ENCODE measurements around the gene HTT. TPM values are rescaled to one million over a fixed set of nuclear protein-coding genes. Genes with fewer than 3 reads are reported as not detected.

HTT gene
- polyA plus RNA-seq, 1 donor (not counting 4 experiments of a cell fraction or from before 2014, with no cell fraction given), result 16.2 TPM

- Histone ChIP-seq H3K9me1 (ENCODE audit: control insufficient read depth, extremely low read depth, insufficient read depth, low read length) (no peaks in the 10 kb centered on the region), H3K4me2 (ENCODE audit: control insufficient read depth, extremely low read depth, insufficient read depth, low read depth, low read length) (no peak overlapping the region), H3K27ac (ENCODE audit: control insufficient read depth, insufficient read depth, low read length) (no peak overlapping the region), H3K27me3 (ENCODE audit: control insufficient read depth, extremely low read depth, insufficient read depth, low read length) (peaks cover 4% of the 10 kb centered on the region), H3K79me2 (ENCODE audit: control insufficient read depth, insufficient read depth, low read length) (no peaks in the 10 kb centered on the region), H3K9me3 (ENCODE audit: control insufficient read depth, low read depth, low read length) (no peaks in the 10 kb centered on the region), H3K36me3 (ENCODE audit: control insufficient read depth in 2 of 2, extremely low read depth in 1 of 2, insufficient read depth in 2 of 2, low read length in 2 of 2) (no peaks in the 10 kb centered on the region), H3K4me1 (ENCODE audit: control insufficient read depth, extremely low read depth, insufficient read depth, low read length) (no peaks in the 10 kb centered on the region), H4K20me1 (ENCODE audit: control insufficient read depth, extremely low read depth, insufficient read depth, low read length) (no peaks in the 10 kb centered on the region), H3K4me3 (ENCODE audit: control insufficient read depth in 2 of 3, extremely low read depth in 1 of 3, insufficient read depth in 2 of 3, low read depth in 1 of 3, low read length in 3 of 3) (no peak overlapping the region), H3K9ac (ENCODE audit: control insufficient read depth, extremely low read depth, insufficient read depth, low read length) (no peak overlapping the region), H2AFZ (ENCODE audit: control insufficient read depth, low read length) (no peak overlapping the region)
- DNase-seq (ENCODE audit: low read depth, low spot score), result no peak
- dilution Hi-C loops (cut with MboI; ENCODE audit: extremely low pct_ligation_motif_present, low sequenced_read_pairs), result no loop called here
- TF ChIP-seq EZH2 (IDR thresholded peaks at IDR 0.05; ENCODE audit: low read length), result no peak
- FAIRE-seq, result no peak
Measured at GRCh38 chr4:3030566-3031356, 43.7 kb upstream of the HTT start.

GRCh38 chr4:3031357-3032082, 43.0 kb upstream of the HTT start:
- Histone ChIP-seq H3K4me3 (ENCODE audit: control insufficient read depth in 2 of 3, extremely low read depth in 1 of 3, insufficient read depth in 2 of 3, low read depth in 1 of 3, low read length in 3 of 3) (no peak overlapping the region), H3K9ac (ENCODE audit: control insufficient read depth, extremely low read depth, insufficient read depth, low read length) (no peak overlapping the region), H3K27ac (ENCODE audit: control insufficient read depth, insufficient read depth, low read length) (no peak overlapping the region), H3K4me1 (ENCODE audit: control insufficient read depth, extremely low read depth, insufficient read depth, low read length) (no peaks in the 10 kb centered on the region), H3K4me2 (ENCODE audit: control insufficient read depth, extremely low read depth, insufficient read depth, low read depth, low read length) (no peak overlapping the region), H3K27me3 (ENCODE audit: control insufficient read depth, extremely low read depth, insufficient read depth, low read length) (peaks cover 10% of the 10 kb centered on the region), H3K79me2 (ENCODE audit: control insufficient read depth, insufficient read depth, low read length) (no peaks in the 10 kb centered on the region), H3K9me1 (ENCODE audit: control insufficient read depth, extremely low read depth, insufficient read depth, low read length) (no peaks in the 10 kb centered on the region), H3K9me3 (ENCODE audit: control insufficient read depth, low read depth, low read length) (no peaks in the 10 kb centered on the region), H2AFZ (ENCODE audit: control insufficient read depth, low read length) (no peak overlapping the region), H4K20me1 (ENCODE audit: control insufficient read depth, extremely low read depth, insufficient read depth, low read length) (no peaks in the 10 kb centered on the region), H3K36me3 (ENCODE audit: control insufficient read depth in 2 of 2, extremely low read depth in 1 of 2, insufficient read depth in 2 of 2, low read length in 2 of 2) (no peaks in the 10 kb centered on the region)
- FAIRE-seq (no peak), DNase-seq (ENCODE audit: low read depth, low spot score) (no peak)
- dilution Hi-C loops (cut with MboI; ENCODE audit: extremely low pct_ligation_motif_present, low sequenced_read_pairs), result no loop called here
- TF ChIP-seq EZH2 (IDR thresholded peaks at IDR 0.05; ENCODE audit: low read length), result no peak
- no peak for TF ChIP-seq CTCF (optimal IDR thresholded peaks at IDR 0.05 in 1 of 3, IDR thresholded peaks at IDR 0.05 in 1 of 3, conservative IDR thresholded peaks at IDR 0.05 in 1 of 3; ENCODE audit: extremely low read depth in 1 of 3, insufficient read depth in 2 of 3, low read length in 3 of 3)
